ENCODE data around the gene FOXP1. TPM values are rescaled to one million over a fixed set of nuclear protein-coding genes. Genes with fewer than 3 reads are reported as not detected.

Gene FOXP1
- polyA plus RNA-seq, 1 donor (not counting 4 experiments of a cell fraction or from before 2014, with no cell fraction given): 14.6 TPM

DNA sequence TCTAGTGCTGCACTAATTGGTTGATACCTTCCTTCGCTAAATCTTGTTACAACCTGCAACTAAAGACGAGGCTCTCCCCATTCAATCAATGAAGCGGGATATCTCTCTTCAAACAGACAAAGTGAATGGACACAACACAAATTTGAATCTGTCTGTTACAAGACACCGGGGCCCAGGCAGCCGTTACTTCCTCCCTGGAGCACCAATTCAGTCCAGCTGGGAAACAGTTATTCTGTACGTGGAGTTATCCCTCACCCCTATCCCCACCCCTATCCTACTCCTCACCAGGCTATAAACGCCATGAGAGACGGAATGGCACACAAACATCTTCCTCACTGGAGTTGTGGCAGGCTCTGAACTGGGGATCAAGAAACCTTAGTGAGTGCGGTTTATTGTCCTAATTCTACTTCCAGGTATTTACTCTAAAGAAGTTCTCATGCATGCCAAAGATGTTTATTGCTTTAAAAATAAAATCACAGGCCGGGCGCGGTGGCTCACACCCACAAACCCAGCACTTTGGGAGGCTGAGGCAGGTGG is 181.8 kb downstream of the FOXP1 start:
- no peak for DNase-seq (ENCODE audit: low read depth, low spot score)
- H3K9me3 ChIP-seq (ENCODE audit: control insufficient read depth, low read depth, low read length): no peaks in the 10 kb centered on the region

GRCh38 chr3:71400986-71401451 is 182.5 kb downstream of the FOXP1 start:
- no peaks in the 10 kb centered on the region for H3K79me2 ChIP-seq (ENCODE audit: control insufficient read depth, insufficient read depth, low read length)
- H3K4me1 ChIP-seq (ENCODE audit: control insufficient read depth, extremely low read depth, insufficient read depth, low read length): peaks cover 4% of the 10 kb centered on the region
- no peak for TF ChIP-seq EZH2 (IDR thresholded peaks at IDR 0.05; ENCODE audit: low read length)
- TF ChIP-seq CTCF (optimal IDR thresholded peaks at IDR 0.05 in 1 of 3, IDR thresholded peaks at IDR 0.05 in 1 of 3, conservative IDR thresholded peaks at IDR 0.05 in 1 of 3; ENCODE audit: extremely low read depth in 1 of 3, insufficient read depth in 2 of 3, low read length in 3 of 3): no peak
- H3K36me3 ChIP-seq (ENCODE audit: control insufficient read depth in 2 of 2, extremely low read depth in 1 of 2, insufficient read depth in 2 of 2, low read length in 2 of 2): no peaks in the 10 kb centered on the region
- H3K27ac ChIP-seq (ENCODE audit: control insufficient read depth, insufficient read depth, low read length): no peak overlapping the region
- DNase-seq (ENCODE audit: low read depth, low spot score) (no peak), FAIRE-seq (no peak)
- no peaks in the 10 kb centered on the region for H4K20me1 ChIP-seq (ENCODE audit: control insufficient read depth, extremely low read depth, insufficient read depth, low read length)
- H3K27me3 ChIP-seq (ENCODE audit: control insufficient read depth, extremely low read depth, insufficient read depth, low read length): no peaks in the 10 kb centered on the region
- dilution Hi-C loops (cut with MboI; ENCODE audit: extremely low pct_ligation_motif_present, low sequenced_read_pairs): no loop called here
- no peak overlapping the region for H2AFZ ChIP-seq (ENCODE audit: control insufficient read depth, low read length)
- H3K4me2 ChIP-seq (ENCODE audit: control insufficient read depth, extremely low read depth, insufficient read depth, low read depth, low read length): no peak overlapping the region
- H3K9me3 ChIP-seq (ENCODE audit: control insufficient read depth, low read depth, low read length): no peaks in the 10 kb centered on the region
- no peaks in the 10 kb centered on the region for H3K9me1 ChIP-seq (ENCODE audit: control insufficient read depth, extremely low read depth, insufficient read depth, low read length)
- no peak overlapping the region for H3K9ac ChIP-seq (ENCODE audit: control insufficient read depth, extremely low read depth, insufficient read depth, low read length)
- H3K4me3 ChIP-seq (ENCODE audit: control insufficient read depth in 2 of 3, extremely low read depth in 1 of 3, insufficient read depth in 2 of 3, low read depth in 1 of 3, low read length in 3 of 3): no peak overlapping the region

More for the DNA sequence above, 181.8 kb downstream of the FOXP1 start:
- H2AFZ ChIP-seq (ENCODE audit: control insufficient read depth, low read length): no peak overlapping the region
- H3K9ac ChIP-seq (ENCODE audit: control insufficient read depth, extremely low read depth, insufficient read depth, low read length): no peak overlapping the region
- TF ChIP-seq CTCF (optimal IDR thresholded peaks at IDR 0.05 in 1 of 3, IDR thresholded peaks at IDR 0.05 in 1 of 3, conservative IDR thresholded peaks at IDR 0.05 in 1 of 3; ENCODE audit: extremely low read depth in 1 of 3, insufficient read depth in 2 of 3, low read length in 3 of 3): no peak
- no peaks in the 10 kb centered on the region for H3K27me3 ChIP-seq (ENCODE audit: control insufficient read depth, extremely low read depth, insufficient read depth, low read length)
- H3K4me2 ChIP-seq (ENCODE audit: control insufficient read depth, extremely low read depth, insufficient read depth, low read depth, low read length): no peak overlapping the region
- no peak overlapping the region for H3K4me3 ChIP-seq (ENCODE audit: control insufficient read depth in 2 of 3, extremely low read depth in 1 of 3, insufficient read depth in 2 of 3, low read depth in 1 of 3, low read length in 3 of 3)
- no peak for FAIRE-seq
- H4K20me1 ChIP-seq (ENCODE audit: control insufficient read depth, extremely low read depth, insufficient read depth, low read length): no peaks in the 10 kb centered on the region
- H3K9me1 ChIP-seq (ENCODE audit: control insufficient read depth, extremely low read depth, insufficient read depth, low read length): no peaks in the 10 kb centered on the region
- H3K27ac ChIP-seq (ENCODE audit: control insufficient read depth, insufficient read depth, low read length): no peak overlapping the region
- H3K4me1 ChIP-seq (ENCODE audit: control insufficient read depth, extremely low read depth, insufficient read depth, low read length): peaks cover 4% of the 10 kb centered on the region
- no peaks in the 10 kb centered on the region for H3K79me2 ChIP-seq (ENCODE audit: control insufficient read depth, insufficient read depth, low read length)
- dilution Hi-C loops (cut with MboI; ENCODE audit: extremely low pct_ligation_motif_present, low sequenced_read_pairs): no loop called here
- no peaks in the 10 kb centered on the region for H3K36me3 ChIP-seq (ENCODE audit: control insufficient read depth in 2 of 2, extremely low read depth in 1 of 2, insufficient read depth in 2 of 2, low read length in 2 of 2)

All from keratinocyte (primary cell).